Central memory CD8-positive, alpha-beta T cell (primary cell): ENCODE results near the gene TEAD4.

Experiments
- ATAC-seq: fragments of 150-1000 bp; cut with Tn5 transposase; replicated peaks from 2 replicates; pipeline ENCODE4 v1.10.0; 2022; ENCODE audit warnings: mild to moderate bottlenecking, moderate FRiP score, moderate number of reproducible peaks; ENCODE audit not compliant: poor library complexity, severe bottlenecking; ENCODE audit errors: extremely low read depth
- DNase-seq, 2 donors: peaks; one replicate each; pipeline ENCODE4 v3.0.0; 2021; ENCODE audit warnings: low spot score in 2 of 2
- H3K27ac Mint-ChIP-seq: one replicate; pipeline ENCODE4 v1.8.0; 2022; ENCODE audit warnings: low read depth, mild to moderate bottlenecking, moderate library complexity, mixed read lengths
- H3K27me3 Mint-ChIP-seq: one replicate; pipeline ENCODE4 v1.8.0; 2022; ENCODE audit warnings: mixed read lengths
- H3K36me3 Mint-ChIP-seq: one replicate; pipeline ENCODE4 v1.8.0; 2022; ENCODE audit warnings: mild to moderate bottlenecking, moderate library complexity, mixed read lengths; ENCODE audit not compliant: insufficient read depth
- H3K4me1 Mint-ChIP-seq: one replicate; pipeline ENCODE4 v1.8.0; 2022; ENCODE audit warnings: mixed read lengths
- H3K4me3 Mint-ChIP-seq: one replicate; pipeline ENCODE4 v1.8.0; 2022; ENCODE audit warnings: mild to moderate bottlenecking, moderate library complexity, mixed read lengths
- H3K9me3 Mint-ChIP-seq: one replicate; pipeline ENCODE4 v1.8.0; 2022; ENCODE audit warnings: mixed read lengths

The TEAD4 gene

DNA sequence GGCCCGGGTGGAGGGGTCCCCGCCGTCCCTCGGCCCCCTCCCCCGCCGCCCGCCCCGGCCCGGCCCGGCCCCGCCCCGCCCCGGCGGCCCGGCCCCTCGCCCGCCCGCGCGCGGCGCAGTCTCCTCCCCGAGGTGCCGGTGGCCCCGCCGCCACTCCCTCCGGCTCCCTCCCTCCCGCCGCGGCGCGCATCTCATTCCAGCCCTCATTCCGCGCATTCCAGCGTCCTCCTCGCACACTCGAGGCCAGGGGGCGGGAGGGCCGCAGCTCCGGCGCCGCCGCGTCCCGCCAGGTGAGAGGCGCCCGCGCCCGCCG, at the start of gene TEAD4:
Gene TEAD4 (plus strand): TSS at position 206 of the 313 bp plus-strand sequence.
- Mint-ChIP-seq H3K4me1 (peaks cover 14% of the 10 kb centered on the region), H3K27ac (no peak within 1 kb of the TSS), H3K27me3 (peaks cover 69% of the 10 kb centered on the region), H3K9me3 (no peaks in the 10 kb centered on the region), H3K36me3 (no peaks in the 10 kb centered on the region), H3K4me3 (peak within 1 kb of the TSS; percentile 66)
- no peak for ATAC-seq
- DNase-seq, result no peak

GRCh38 chr12:2912216-2912575, 47.0 kb upstream of the TEAD4 start:
- ATAC-seq (no peak), DNase-seq (no peak)
- H3K36me3 Mint-ChIP-seq, result peaks cover 4% of the 10 kb centered on the region
- no peaks in the 10 kb centered on the region for H3K27me3 Mint-ChIP-seq
- H3K4me1 Mint-ChIP-seq, result no peaks in the 10 kb centered on the region
- no peak overlapping the region for H3K27ac Mint-ChIP-seq
- no peaks in the 10 kb centered on the region for H3K9me3 Mint-ChIP-seq
- H3K4me3 Mint-ChIP-seq, result no peak overlapping the region

GRCh38 chr12:2919249-2919648, 39.9 kb upstream of the TEAD4 start:
- Mint-ChIP-seq H3K27ac (no peak overlapping the region), H3K4me1 (no peaks in the 10 kb centered on the region)

GRCh38 chr12:2922329-2922728, 36.9 kb upstream of the TEAD4 start:
- ATAC-seq, result no peak
- Mint-ChIP-seq H3K4me1 (no peaks in the 10 kb centered on the region), H3K4me3 (no peak overlapping the region), H3K9me3 (no peaks in the 10 kb centered on the region), H3K36me3 (peaks cover 15% of the 10 kb centered on the region), H3K27ac (no peak overlapping the region), H3K27me3 (no peaks in the 10 kb centered on the region)
- no peak for DNase-seq

More at GRCh38 chr12:2919249-2919648, 39.9 kb upstream of the TEAD4 start:
- no peak for ATAC-seq
- Mint-ChIP-seq H3K27me3 (no peaks in the 10 kb centered on the region), H3K36me3 (peaks cover 18% of the 10 kb centered on the region), H3K4me3 (no peak overlapping the region), H3K9me3 (no peaks in the 10 kb centered on the region)
- DNase-seq, result no peak

DNA sequence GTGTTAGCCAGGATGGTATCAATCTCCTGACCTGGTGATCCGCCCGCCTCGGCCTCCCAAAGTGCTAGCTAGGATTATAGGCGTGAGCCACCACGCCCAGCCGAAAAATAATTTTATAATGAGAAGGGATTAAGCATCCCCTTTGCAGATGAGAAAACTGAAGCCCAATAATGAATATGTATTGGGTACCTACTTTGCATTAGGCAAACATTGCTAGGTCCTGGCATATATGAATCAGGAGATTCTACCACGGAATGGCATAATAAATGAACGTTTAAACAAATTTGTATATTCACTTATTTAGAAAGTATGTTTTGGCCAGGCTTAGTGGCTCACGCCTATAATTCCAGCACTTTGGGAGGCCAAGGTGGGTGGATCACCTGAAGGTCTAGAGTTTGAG, 36.1 kb upstream of the TEAD4 start:
- no peaks in the 10 kb centered on the region for H3K9me3 Mint-ChIP-seq
- no peaks in the 10 kb centered on the region for H3K4me1 Mint-ChIP-seq
- H3K27me3 Mint-ChIP-seq, result no peaks in the 10 kb centered on the region
- no peak for ATAC-seq
- H3K4me3 Mint-ChIP-seq, result no peak overlapping the region
- peaks cover 20% of the 10 kb centered on the region for H3K36me3 Mint-ChIP-seq
- H3K27ac Mint-ChIP-seq, result no peak overlapping the region
- no peak for DNase-seq

GRCh38 chr12:2924019-2924418, 35.2 kb upstream of the TEAD4 start:
- DNase-seq (no peak), ATAC-seq (no peak)
- Mint-ChIP-seq H3K9me3 (no peaks in the 10 kb centered on the region), H3K4me1 (no peaks in the 10 kb centered on the region), H3K27me3 (no peaks in the 10 kb centered on the region), H3K4me3 (no peak overlapping the region), H3K36me3 (peaks cover 20% of the 10 kb centered on the region), H3K27ac (no peak overlapping the region)

DNA sequence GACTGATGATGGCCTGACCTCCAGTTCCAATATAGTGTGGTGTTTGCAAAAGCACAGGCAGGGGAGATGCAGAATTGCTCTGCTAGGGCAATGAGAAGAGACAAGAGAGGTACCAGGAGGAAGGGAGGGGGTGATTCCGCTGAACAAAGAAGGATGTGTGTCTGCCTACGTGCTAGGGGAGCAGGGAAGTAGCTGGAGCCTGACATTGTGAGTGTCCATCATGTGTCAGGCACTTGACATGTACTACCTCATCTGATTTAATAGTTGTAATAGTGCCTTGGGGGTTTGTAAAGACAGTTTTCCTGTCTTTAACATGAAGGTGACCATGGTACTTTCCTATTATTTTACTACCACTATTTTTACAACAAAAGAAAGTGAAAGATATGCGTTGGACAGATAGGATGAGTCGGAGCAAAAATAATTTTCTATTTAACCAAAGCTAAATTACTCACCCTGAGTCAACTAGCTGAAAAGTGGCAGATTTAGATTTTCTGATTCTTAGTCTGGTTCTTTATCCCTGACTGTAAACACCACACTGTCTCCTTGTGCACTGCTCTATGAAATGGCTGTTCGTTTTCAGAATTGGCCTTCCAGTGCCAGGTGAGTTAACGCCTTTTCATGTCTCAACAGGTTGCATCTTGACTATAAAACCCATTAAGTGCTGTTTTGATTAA, 33.7 kb upstream of the TEAD4 start:
- H3K27ac Mint-ChIP-seq, result no peak overlapping the region
- no peaks in the 10 kb centered on the region for H3K4me1 Mint-ChIP-seq
- DNase-seq, result no peak
- no peak overlapping the region for H3K4me3 Mint-ChIP-seq
- no peak for ATAC-seq
- H3K36me3 Mint-ChIP-seq, result peaks cover 17% of the 10 kb centered on the region
- no peaks in the 10 kb centered on the region for H3K9me3 Mint-ChIP-seq
- H3K27me3 Mint-ChIP-seq, result no peaks in the 10 kb centered on the region

GRCh38 chr12:2930865-2931264, 28.3 kb upstream of the TEAD4 start:
- H3K9me3 Mint-ChIP-seq, result no peaks in the 10 kb centered on the region
- no peak overlapping the region for H3K27ac Mint-ChIP-seq
- no peaks in the 10 kb centered on the region for H3K27me3 Mint-ChIP-seq
- DNase-seq (no peak), ATAC-seq (no peak)
- no peak overlapping the region for H3K4me3 Mint-ChIP-seq
- H3K36me3 Mint-ChIP-seq, result peaks cover 29% of the 10 kb centered on the region
- H3K4me1 Mint-ChIP-seq, result no peaks in the 10 kb centered on the region

DNA sequence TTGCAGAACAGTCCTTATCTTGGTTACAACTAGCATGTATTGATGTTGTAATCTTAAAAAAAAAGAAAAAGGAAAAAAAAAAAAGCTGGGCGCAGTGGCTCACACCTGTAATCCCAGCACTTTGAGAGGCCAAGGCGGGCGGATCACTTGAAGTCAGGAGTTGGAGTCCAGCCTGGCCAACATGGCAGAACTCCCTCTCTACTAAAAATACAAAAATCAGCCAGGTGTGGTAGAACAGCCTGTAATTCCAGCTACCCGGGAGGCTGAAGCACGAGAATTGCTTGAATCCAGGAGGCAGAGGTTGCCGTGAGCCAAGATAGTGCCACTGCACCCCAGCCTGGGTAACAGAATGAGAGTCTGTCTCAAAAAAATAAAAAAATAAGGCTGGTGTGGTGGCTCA, 25.6 kb upstream of the TEAD4 start:
- no peaks in the 10 kb centered on the region for H3K27me3 Mint-ChIP-seq
- H3K4me3 Mint-ChIP-seq, result no peak overlapping the region
- H3K36me3 Mint-ChIP-seq, result peaks cover 26% of the 10 kb centered on the region
- H3K27ac Mint-ChIP-seq, result no peak overlapping the region
- no peak for ATAC-seq
- H3K4me1 Mint-ChIP-seq, result no peaks in the 10 kb centered on the region
- DNase-seq, result no peak
- H3K9me3 Mint-ChIP-seq, result no peaks in the 10 kb centered on the region

DNA sequence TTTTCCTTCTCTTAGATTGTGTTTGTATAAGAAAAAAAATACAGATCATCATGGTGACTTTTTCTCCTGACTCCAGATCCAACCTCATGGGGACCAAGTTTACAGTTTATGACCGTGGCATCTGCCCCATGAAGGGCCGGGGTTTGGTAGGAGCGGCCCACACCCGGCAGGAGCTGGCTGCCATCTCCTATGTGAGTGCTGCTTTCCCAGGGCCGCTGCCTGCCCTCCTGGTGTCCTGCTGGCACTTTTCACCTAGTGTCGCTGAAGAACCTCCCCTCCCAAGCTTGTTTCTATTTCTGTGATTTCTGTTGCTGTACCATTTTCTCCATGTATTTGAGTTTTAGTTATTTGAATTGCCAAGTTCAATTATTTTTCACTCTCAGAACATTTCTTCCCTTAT, 24.8 kb upstream of the TEAD4 start:
- no peak for DNase-seq
- no peaks in the 10 kb centered on the region for H3K9me3 Mint-ChIP-seq
- no peak overlapping the region for H3K4me3 Mint-ChIP-seq
- peaks cover 26% of the 10 kb centered on the region for H3K36me3 Mint-ChIP-seq
- H3K27ac Mint-ChIP-seq, result peak overlapping the region; percentile 39
- H3K4me1 Mint-ChIP-seq, result no peaks in the 10 kb centered on the region
- ATAC-seq, result no peak
- H3K27me3 Mint-ChIP-seq, result no peaks in the 10 kb centered on the region

DNA sequence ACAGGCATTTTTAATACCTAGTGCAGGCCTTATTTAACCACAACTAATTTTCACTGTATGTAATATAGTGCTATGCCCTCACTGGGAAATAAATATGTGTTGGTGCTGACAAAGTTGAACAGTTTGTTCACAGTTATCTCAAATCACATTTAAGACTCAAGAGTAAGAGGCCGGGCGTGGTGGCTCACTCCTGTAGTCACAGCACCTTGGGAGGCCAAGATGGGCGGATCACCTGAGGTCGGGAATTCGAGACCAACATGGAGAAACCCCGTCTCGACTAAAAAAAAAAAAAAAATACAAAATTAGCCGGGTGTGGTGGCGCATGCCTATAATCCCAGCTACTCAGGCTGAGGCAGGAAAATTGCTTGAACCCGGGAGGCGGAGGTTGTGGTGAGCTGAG, 22.9 kb upstream of the TEAD4 start:
- DNase-seq (no peak), ATAC-seq (no peak)
- Mint-ChIP-seq H3K27me3 (no peaks in the 10 kb centered on the region), H3K36me3 (peaks cover 26% of the 10 kb centered on the region), H3K9me3 (no peaks in the 10 kb centered on the region), H3K4me1 (no peaks in the 10 kb centered on the region), H3K4me3 (no peak overlapping the region), H3K27ac (no peak overlapping the region)

GRCh38 chr12:2937500-2937899, 21.7 kb upstream of the TEAD4 start:
- no peak overlapping the region for H3K27ac Mint-ChIP-seq
- DNase-seq, result no peak
- ATAC-seq, result no peak
- no peaks in the 10 kb centered on the region for H3K27me3 Mint-ChIP-seq
- H3K36me3 Mint-ChIP-seq, result peaks cover 25% of the 10 kb centered on the region
- H3K4me3 Mint-ChIP-seq, result no peak overlapping the region
- no peaks in the 10 kb centered on the region for H3K4me1 Mint-ChIP-seq
- H3K9me3 Mint-ChIP-seq, result no peaks in the 10 kb centered on the region

DNA sequence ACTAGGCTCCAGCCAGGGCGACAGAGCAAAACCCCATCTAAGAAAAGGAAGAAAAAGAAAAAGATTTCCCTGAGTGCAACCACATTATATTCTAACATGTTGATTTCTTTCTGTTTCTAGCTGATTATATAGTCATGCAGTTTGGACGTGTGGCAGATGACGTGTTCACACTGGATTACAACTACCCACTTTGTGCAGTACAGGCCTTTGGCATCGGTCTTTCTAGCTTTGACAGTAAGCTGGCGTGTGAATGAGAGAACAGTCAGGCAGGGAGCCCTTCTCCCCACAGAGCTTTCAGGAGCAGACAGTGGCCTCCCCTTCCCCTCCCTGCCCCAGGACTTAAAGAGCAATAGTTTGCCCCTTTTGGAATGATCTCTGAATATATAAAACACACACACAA, 20.0 kb upstream of the TEAD4 start:
- H3K4me3 Mint-ChIP-seq, result no peak overlapping the region
- no peaks in the 10 kb centered on the region for H3K27me3 Mint-ChIP-seq
- H3K27ac Mint-ChIP-seq, result no peak overlapping the region
- no peak for DNase-seq
- no peak for ATAC-seq
- no peaks in the 10 kb centered on the region for H3K9me3 Mint-ChIP-seq
- peaks cover 19% of the 10 kb centered on the region for H3K36me3 Mint-ChIP-seq
- H3K4me1 Mint-ChIP-seq, result no peaks in the 10 kb centered on the region

DNA sequence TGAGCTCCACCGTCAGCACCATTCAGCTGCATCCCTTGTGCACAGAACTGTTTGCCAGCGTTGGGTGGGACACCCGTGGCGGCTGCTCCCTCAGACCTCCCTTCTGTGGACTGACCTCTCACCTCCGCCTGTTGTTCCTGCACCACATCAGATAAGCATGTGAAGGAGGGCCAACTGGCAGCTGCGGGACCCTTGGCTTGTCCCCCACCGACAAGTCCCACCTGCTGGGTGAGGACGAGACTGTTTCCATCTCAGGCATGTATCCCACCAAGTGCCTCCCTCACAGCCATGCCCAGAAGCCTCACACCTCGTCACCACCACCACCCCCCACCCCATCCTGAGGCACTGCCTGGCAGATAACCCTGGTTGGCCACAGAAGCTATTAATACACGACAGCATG, 18.6 kb upstream of the TEAD4 start:
- no peaks in the 10 kb centered on the region for H3K27me3 Mint-ChIP-seq
- H3K4me3 Mint-ChIP-seq, result no peak overlapping the region
- H3K36me3 Mint-ChIP-seq, result peaks cover 12% of the 10 kb centered on the region
- H3K4me1 Mint-ChIP-seq, result no peaks in the 10 kb centered on the region
- no peaks in the 10 kb centered on the region for H3K9me3 Mint-ChIP-seq
- DNase-seq (no peak), ATAC-seq (no peak)
- H3K27ac Mint-ChIP-seq, result no peak overlapping the region
